Thymus (tissue), 11 donors: ENCODE measurements around the gene ADAMTSL1. TPM values are rescaled to one million over a fixed set of nuclear protein-coding genes. Genes with fewer than 3 reads are reported as not detected.

ENCODE experiments used
- DNase-seq, 9 donors: peaks; one replicate each; pipeline ENCODE4 v3.0.0-alpha.2; 2013; ENCODE audit warnings: low spot score in 9 of 9, low read depth in 6 of 9, missing footprints in 1 of 9
- H3K27ac ChIP-seq, 2 donors: one replicate each; pipeline ENCODE4 v1.5.1; 2013; ENCODE audit warnings: control low read depth in 1 of 2, low read depth in 1 of 2, low read length in 1 of 2, mild to moderate bottlenecking in 1 of 2, moderate library complexity in 1 of 2
- H3K27me3 ChIP-seq, 2 donors: one replicate each; pipeline ENCODE4 v1.5.1; 2013; ENCODE audit warnings: low read length in 1 of 2; ENCODE audit not compliant: control insufficient read depth in 2 of 2, insufficient read depth in 1 of 2
- H3K36me3 ChIP-seq, 2 donors: one replicate each; pipeline ENCODE4 v1.5.1; 2013; ENCODE audit warnings: low read length in 1 of 2, mild to moderate bottlenecking in 1 of 2, moderate library complexity in 1 of 2; ENCODE audit not compliant: control insufficient read depth in 2 of 2, insufficient read depth in 2 of 2
- H3K4me1 ChIP-seq, 2 donors: one replicate each; pipeline ENCODE4 v1.5.1; 2013; ENCODE audit warnings: low read length in 2 of 2; ENCODE audit not compliant: control insufficient read depth in 2 of 2, insufficient read depth in 2 of 2
- H3K4me3 ChIP-seq, 2 donors: one replicate each; pipeline ENCODE4 v1.5.1; 2013; ENCODE audit warnings: low read length in 2 of 2, control low read depth in 1 of 2, mild to moderate bottlenecking in 1 of 2
- H3K9me3 ChIP-seq, 2 donors: one replicate each; pipeline ENCODE4 v1.5.1; 2013; ENCODE audit warnings: low read length in 1 of 2, mild to moderate bottlenecking in 1 of 2; ENCODE audit not compliant: control insufficient read depth in 2 of 2, insufficient read depth in 1 of 2
- WGBS: extraction: QIAGEN DNeasy Blood & Tissue Kit; methylation state at CpG from one replicate; pipeline ENCODE4 v1.1.7; 2013; 5-methylcytosine and 5-hydroxymethylcytosine counted together
- polyA plus RNA-seq: library from polyadenylated mRNA; stranded (reverse); fragments of 200-250 nt; gene quantifications from one replicate; pipeline ENCODE4 v1.2.3, GENCODE V29; 2013
- total RNA-seq: library from RNA; stranded (reverse); fragments of 120-200 nt; gene quantifications from one replicate; pipeline ENCODE4 v1.2.4, GENCODE V29; 2013
- donor health status: healthy.

ADAMTSL1 gene
- total and polyA plus RNA-seq, 2 donors = 0.34 to 2.3 TPM

- Histone ChIP-seq H3K9me3 (no peaks in the 10 kb centered on the region), H3K27ac (no peak overlapping the region), H3K36me3 (no peaks in the 10 kb centered on the region), H3K27me3 (no peaks in the 10 kb centered on the region), H3K4me1 (no peaks in the 10 kb centered on the region), H3K4me3 (no peak overlapping the region)
- no peak for DNase-seq
- WGBS = 91% methylated on average over 5 of the region's 5 CpGs
Observed at GRCh38 chr9:18851069-18851795, 377.3 kb downstream of the ADAMTSL1 start.

GRCh38 chr9:18855656-18856055 is 381.7 kb downstream of the ADAMTSL1 start:
- DNase-seq = no peak
- H3K4me1 ChIP-seq = no peaks in the 10 kb centered on the region
- 90% methylated on average over 2 of the region's 2 CpGs for WGBS

GRCh38 chr9:18857334-18857733 is 383.4 kb downstream of the ADAMTSL1 start:
- H3K4me3 ChIP-seq = no peak overlapping the region
- WGBS = 85% methylated on average over 4 of the region's 4 CpGs
- no peak for DNase-seq
- H3K27me3 ChIP-seq = no peaks in the 10 kb centered on the region
- H3K4me1 ChIP-seq = no peaks in the 10 kb centered on the region
- H3K27ac ChIP-seq = no peak overlapping the region
- no peaks in the 10 kb centered on the region for H3K36me3 ChIP-seq
- H3K9me3 ChIP-seq = no peaks in the 10 kb centered on the region

More at GRCh38 chr9:18855656-18856055, 381.7 kb downstream of the ADAMTSL1 start:
- Histone ChIP-seq H3K27ac (no peak overlapping the region), H3K36me3 (no peaks in the 10 kb centered on the region), H3K9me3 (no peaks in the 10 kb centered on the region), H3K27me3 (no peaks in the 10 kb centered on the region), H3K4me3 (no peak overlapping the region)

- no peak for DNase-seq
- Histone ChIP-seq H3K27me3 (no peaks in the 10 kb centered on the region), H3K27ac (no peak overlapping the region), H3K9me3 (no peaks in the 10 kb centered on the region), H3K4me1 (no peaks in the 10 kb centered on the region), H3K36me3 (no peaks in the 10 kb centered on the region), H3K4me3 (no peak overlapping the region)
- 89% methylated on average over 1 of the region's 1 CpG for WGBS
Observed at GRCh38 chr9:18857769-18858168, 383.8 kb downstream of the ADAMTSL1 start.

GRCh38 chr9:18861609-18862544 is 387.9 kb downstream of the ADAMTSL1 start:
- H3K9me3 ChIP-seq = no peaks in the 10 kb centered on the region
- no peaks in the 10 kb centered on the region for H3K27me3 ChIP-seq
- 89% methylated on average over 14 of the region's 14 CpGs for WGBS
- DNase-seq = no peak
- H3K36me3 ChIP-seq = no peaks in the 10 kb centered on the region
- H3K4me3 ChIP-seq = no peak overlapping the region
- H3K27ac ChIP-seq = no peak overlapping the region
- no peaks in the 10 kb centered on the region for H3K4me1 ChIP-seq

- no peak for DNase-seq
- H3K27me3 ChIP-seq = no peaks in the 10 kb centered on the region
- no peaks in the 10 kb centered on the region for H3K4me1 ChIP-seq
- WGBS = 90% methylated on average over 4 of the region's 4 CpGs
- no peaks in the 10 kb centered on the region for H3K36me3 ChIP-seq
- no peaks in the 10 kb centered on the region for H3K9me3 ChIP-seq
- H3K4me3 ChIP-seq = no peak overlapping the region
- no peak overlapping the region for H3K27ac ChIP-seq
Observed at GRCh38 chr9:18863791-18864190, 389.8 kb downstream of the ADAMTSL1 start.

- Histone ChIP-seq H3K4me1 (no peaks in the 10 kb centered on the region), H3K9me3 (no peaks in the 10 kb centered on the region), H3K27ac (no peak overlapping the region), H3K36me3 (no peaks in the 10 kb centered on the region), H3K27me3 (no peaks in the 10 kb centered on the region), H3K4me3 (no peak overlapping the region)
- WGBS = 97% methylated on average over 1 of the region's 1 CpG
- no peak for DNase-seq
Observed at GRCh38 chr9:18864516-18864915, 390.6 kb downstream of the ADAMTSL1 start.

GRCh38 chr9:18865542-18865941 is 391.6 kb downstream of the ADAMTSL1 start:
- Histone ChIP-seq H3K4me1 (no peaks in the 10 kb centered on the region), H3K4me3 (no peak overlapping the region), H3K27ac (no peak overlapping the region), H3K27me3 (no peaks in the 10 kb centered on the region), H3K36me3 (no peaks in the 10 kb centered on the region), H3K9me3 (no peaks in the 10 kb centered on the region)
- no peak for DNase-seq
- WGBS = 98% methylated on average over 3 of the region's 3 CpGs

GRCh38 chr9:18866121-18866831 is 392.3 kb downstream of the ADAMTSL1 start:
- Histone ChIP-seq H3K27me3 (no peaks in the 10 kb centered on the region), H3K9me3 (no peaks in the 10 kb centered on the region), H3K36me3 (no peaks in the 10 kb centered on the region), H3K4me1 (no peaks in the 10 kb centered on the region), H3K27ac (no peak overlapping the region), H3K4me3 (no peak overlapping the region)
- DNase-seq = no peak
- 95% methylated on average over 4 of the region's 4 CpGs for WGBS
